HL-60 (cell line): ENCODE results near the gene AXIN1.
A peak's percentile ranks its signal among the peaks of the same experiment; 100 is the strongest.

Experiments used
- DNase-seq, 2 experiments: peaks; one replicate each; pipeline ENCODE4 v3.0.0-alpha.2; 2010 to 2020; ENCODE audit warnings: low read depth in 1 of 2, low spot score in 1 of 2
- H3K27ac ChIP-seq: fragments of 250-450 bp; sonication (Bioruptor Pico); replicated peaks from 2 replicates; pipeline ENCODE4 v1.5.1; 2020; ENCODE audit warnings: mild to moderate bottlenecking, moderate library complexity
- H3K27me3 ChIP-seq: fragments of 250-450 bp; sonication (Bioruptor Pico); 2 replicates; pipeline ENCODE4 v1.5.1; 2021; ENCODE audit warnings: mild to moderate bottlenecking, moderate library complexity; ENCODE audit not compliant: insufficient read depth, poor library complexity, severe bottlenecking
- H3K4me3 ChIP-seq: replicated peaks from 2 replicates; pipeline ENCODE4 v1.5.1; 2011; ENCODE audit warnings: mild to moderate bottlenecking, control low read depth, low read length; ENCODE audit not compliant: insufficient read depth
- GABPA ChIP-seq: IDR thresholded peaks from 2 replicates; pipeline ENCODE4 v1.6.1; 2012; ENCODE audit warnings: low read depth
- POLR2AphosphoS5 ChIP-seq: IDR thresholded peaks from 2 replicates; pipeline ENCODE4 v1.6.1; 2012; ENCODE audit warnings: low read depth
- SPI1 ChIP-seq: IDR thresholded peaks from 2 replicates; pipeline ENCODE4 v1.6.1; 2012; ENCODE audit warnings: low read depth, mild to moderate bottlenecking, borderline replicate concordance
- TF ChIP-seq, protein P1 (sequence below): IDR thresholded peaks from one replicate; pipeline ENCODE4 v1.5.1; 2011; ENCODE audit warnings: low read length, control low read depth, inconsistent platforms; ENCODE audit not compliant: insufficient read depth
- TF ChIP-seq, protein P2 (sequence below): IDR thresholded peaks from 2 replicates; pipeline ENCODE4 v1.6.1; 2012; ENCODE audit warnings: low read depth; ENCODE audit not compliant: insufficient replicate concordance

AXIN1 gene

DNA sequence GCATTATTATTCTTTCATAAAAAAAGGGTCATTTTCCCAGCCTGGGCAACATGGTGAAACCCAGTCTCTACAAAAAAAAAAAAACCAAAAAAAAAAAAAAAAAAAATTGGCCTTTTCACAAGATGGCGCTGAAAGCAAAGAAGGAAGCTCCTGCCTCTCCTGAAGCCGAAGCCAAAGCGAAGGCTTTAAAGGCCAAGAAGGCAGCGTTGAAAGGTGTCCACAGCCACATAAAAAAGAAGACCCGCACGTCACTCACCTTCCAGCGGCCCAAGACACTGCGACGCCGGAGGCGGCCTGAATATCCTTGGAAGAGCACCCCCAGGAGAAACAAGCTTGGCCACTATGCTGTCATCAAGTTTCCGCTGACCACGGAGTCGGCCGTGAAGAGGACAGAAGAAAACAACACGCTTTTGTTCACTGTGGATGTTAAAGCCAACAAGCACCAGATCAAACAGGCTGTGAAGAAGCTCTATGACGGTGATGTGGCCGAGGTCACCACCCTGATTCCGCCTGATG lies 34.2 kb upstream of the AXIN1 start:
- Histone ChIP-seq H3K4me3 (no peak overlapping the region), H3K27me3 (no peaks in the 10 kb centered on the region), H3K27ac (no peak overlapping the region)
- DNase-seq, result no peak
- TF ChIP-seq, protein P1, sequence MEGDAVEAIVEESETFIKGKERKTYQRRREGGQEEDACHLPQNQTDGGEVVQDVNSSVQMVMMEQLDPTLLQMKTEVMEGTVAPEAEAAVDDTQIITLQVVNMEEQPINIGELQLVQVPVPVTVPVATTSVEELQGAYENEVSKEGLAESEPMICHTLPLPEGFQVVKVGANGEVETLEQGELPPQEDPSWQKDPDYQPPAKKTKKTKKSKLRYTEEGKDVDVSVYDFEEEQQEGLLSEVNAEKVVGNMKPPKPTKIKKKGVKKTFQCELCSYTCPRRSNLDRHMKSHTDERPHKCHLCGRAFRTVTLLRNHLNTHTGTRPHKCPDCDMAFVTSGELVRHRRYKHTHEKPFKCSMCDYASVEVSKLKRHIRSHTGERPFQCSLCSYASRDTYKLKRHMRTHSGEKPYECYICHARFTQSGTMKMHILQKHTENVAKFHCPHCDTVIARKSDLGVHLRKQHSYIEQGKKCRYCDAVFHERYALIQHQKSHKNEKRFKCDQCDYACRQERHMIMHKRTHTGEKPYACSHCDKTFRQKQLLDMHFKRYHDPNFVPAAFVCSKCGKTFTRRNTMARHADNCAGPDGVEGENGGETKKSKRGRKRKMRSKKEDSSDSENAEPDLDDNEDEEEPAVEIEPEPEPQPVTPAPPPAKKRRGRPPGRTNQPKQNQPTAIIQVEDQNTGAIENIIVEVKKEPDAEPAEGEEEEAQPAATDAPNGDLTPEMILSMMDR, result no peak
- TF ChIP-seq POLR2AphosphoS5, result no peak
- TF ChIP-seq, protein P2, sequence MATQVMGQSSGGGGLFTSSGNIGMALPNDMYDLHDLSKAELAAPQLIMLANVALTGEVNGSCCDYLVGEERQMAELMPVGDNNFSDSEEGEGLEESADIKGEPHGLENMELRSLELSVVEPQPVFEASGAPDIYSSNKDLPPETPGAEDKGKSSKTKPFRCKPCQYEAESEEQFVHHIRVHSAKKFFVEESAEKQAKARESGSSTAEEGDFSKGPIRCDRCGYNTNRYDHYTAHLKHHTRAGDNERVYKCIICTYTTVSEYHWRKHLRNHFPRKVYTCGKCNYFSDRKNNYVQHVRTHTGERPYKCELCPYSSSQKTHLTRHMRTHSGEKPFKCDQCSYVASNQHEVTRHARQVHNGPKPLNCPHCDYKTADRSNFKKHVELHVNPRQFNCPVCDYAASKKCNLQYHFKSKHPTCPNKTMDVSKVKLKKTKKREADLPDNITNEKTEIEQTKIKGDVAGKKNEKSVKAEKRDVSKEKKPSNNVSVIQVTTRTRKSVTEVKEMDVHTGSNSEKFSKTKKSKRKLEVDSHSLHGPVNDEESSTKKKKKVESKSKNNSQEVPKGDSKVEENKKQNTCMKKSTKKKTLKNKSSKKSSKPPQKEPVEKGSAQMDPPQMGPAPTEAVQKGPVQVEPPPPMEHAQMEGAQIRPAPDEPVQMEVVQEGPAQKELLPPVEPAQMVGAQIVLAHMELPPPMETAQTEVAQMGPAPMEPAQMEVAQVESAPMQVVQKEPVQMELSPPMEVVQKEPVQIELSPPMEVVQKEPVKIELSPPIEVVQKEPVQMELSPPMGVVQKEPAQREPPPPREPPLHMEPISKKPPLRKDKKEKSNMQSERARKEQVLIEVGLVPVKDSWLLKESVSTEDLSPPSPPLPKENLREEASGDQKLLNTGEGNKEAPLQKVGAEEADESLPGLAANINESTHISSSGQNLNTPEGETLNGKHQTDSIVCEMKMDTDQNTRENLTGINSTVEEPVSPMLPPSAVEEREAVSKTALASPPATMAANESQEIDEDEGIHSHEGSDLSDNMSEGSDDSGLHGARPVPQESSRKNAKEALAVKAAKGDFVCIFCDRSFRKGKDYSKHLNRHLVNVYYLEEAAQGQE, result no peak
- no peak for TF ChIP-seq GABPA
- no peak for TF ChIP-seq SPI1

DNA sequence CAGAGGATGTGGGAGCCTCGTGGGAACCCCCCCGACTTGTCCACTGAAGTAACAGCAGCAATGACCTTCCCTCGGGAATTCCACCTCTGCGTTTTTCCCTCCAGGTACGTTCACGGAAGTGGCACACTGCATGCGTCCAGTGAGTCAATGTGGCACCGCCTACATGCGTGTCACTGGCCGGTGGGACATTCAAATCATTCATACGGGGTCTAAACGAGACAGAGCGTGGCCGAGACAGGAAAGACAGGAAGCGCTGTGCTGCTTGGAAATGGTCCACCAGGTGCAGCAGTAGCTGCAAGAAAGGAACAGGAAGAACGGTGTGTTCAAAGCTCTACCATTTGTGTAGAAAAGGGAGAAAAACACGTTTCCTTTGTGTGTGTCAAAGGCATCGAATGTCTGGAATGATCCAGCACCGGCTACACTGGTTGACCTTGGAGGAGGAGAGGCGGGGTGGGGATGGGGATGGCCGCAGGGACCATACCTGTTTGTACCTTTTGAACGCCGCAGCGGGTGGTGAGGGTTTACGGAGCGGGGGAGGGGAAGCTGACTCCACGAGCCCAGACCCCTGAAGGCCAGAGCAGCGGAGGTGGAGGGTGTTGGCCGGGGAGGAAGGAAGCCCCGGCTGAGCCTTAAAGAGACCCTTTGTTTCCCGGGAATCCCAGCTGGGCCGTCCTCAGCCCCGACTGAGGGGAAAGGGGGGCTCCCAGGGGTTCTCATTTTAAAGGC lies 31.0 kb upstream of the AXIN1 start:
- no peaks in the 10 kb centered on the region for H3K27me3 ChIP-seq
- H3K4me3 ChIP-seq, result no peak overlapping the region
- peak overlapping the region; percentile 64 for H3K27ac ChIP-seq
- TF ChIP-seq SPI1 (no peak), POLR2AphosphoS5 (no peak), GABPA (no peak)
- TF ChIP-seq, protein P2, result no peak
- DNase-seq, result no peak

DNA sequence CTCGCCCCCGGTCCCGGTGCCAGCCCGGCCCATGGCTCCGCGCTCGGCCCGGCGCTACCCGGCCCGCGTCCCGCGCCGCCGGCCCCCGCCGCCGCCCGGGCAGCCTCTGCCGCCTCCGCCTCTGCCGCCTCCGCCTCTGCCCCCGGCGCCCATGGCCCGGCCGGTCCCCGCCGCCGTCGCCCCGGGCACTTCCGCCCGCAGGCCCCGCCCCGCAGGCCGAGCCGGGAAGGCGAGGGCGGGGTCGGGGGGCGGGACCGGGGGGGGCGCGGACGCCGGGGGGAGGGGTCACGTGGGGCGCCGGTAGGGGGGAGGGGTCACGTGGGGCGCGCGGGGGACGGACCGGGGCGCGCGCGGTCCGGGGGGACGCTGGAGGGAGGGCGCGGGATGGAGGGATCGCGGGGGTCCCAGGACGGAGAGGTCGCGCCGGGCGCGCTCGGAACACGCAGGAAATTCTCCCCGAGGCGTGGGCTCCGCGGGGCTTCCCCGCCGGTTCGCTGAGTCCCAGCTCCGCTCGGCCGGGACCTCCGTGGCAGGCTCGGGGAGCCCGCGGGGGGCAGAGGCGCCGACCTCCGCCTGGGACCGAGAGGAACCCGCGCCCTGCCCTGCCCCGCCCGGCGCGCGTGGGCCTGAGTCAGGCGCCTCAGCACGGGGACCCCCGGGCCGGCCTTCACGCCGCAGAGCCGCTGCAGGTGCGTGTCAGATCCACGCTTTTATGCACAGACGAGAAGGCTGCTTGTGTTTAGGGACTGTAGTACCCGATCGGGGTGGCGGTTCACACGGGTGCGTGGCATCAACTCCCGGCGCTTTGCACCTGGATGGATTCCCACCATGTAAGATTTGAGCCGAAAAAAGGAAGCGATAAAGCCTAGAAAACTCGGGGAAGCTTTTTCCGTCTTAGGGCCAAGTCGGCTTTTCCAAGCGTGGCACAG lies 29.5 kb upstream of the AXIN1 start, which contains the start of gene PGAP6:
Gene PGAP6, minus strand, starts transcription at position 190 of the 929 bp plus-strand sequence. Its CDS starts 157 bp downstream, at position 33.
- 0 out of 2 replicates have a peak, but pooled peaks have one; percentile 19 for TF ChIP-seq POLR2AphosphoS5
- TF ChIP-seq, protein P2, result no peak

More for the DNA sequence above, 29.5 kb upstream of the AXIN1 start, which contains the start of gene PGAP6:
- peak in 1 of 2 experiments; percentile 45 for DNase-seq
- Histone ChIP-seq H3K27ac (peak within 1 kb of the TSS; percentile 66), H3K4me3 (peak within 1 kb of the TSS; percentile 86), H3K27me3 (no peaks in the 10 kb centered on the region)
